HCT116 (cell line): Measurements from ENCODE around the gene CACNA1C. TPM values are rescaled to one million over a fixed set of nuclear protein-coding genes. Genes with fewer than 3 reads are reported as not detected.

Experiments
- ATAC-seq: fragments of 200-7000 bp; cut with Tn5 transposase; 2 replicates; pipeline ENCODE4 v1.9.1; 2020; ENCODE audit warnings: mild to moderate bottlenecking, moderate library complexity
- BruUV-seq: library from RNA; stranded (reverse); fragments of 400-500 nt; replicated peaks from 2 replicates; lab custom pipeline; 2021; lab: Mats Ljungman, UMichigan
- CTCF ChIA-PET: fragments of 300-600 bp; sonication (Branson Sonifier 250); formaldehyde crosslinking; loops from one replicate; lab custom pipeline; 2021; ENCODE audit warnings: antibody characterized with exemption; lab: Charles Lee
- POLR2A ChIA-PET: fragments of 300-600, 350-600 bp; sonication (Branson Sonifier 250); formaldehyde crosslinking; loops from one replicate; lab custom pipeline; 2021; ENCODE audit warnings: antibody characterized with exemption; lab: Charles Lee
- RAD21 ChIA-PET, 2 experiments: fragments of 300-600 bp; sonication (Branson Sonifier 250); formaldehyde crosslinking; loops; one replicate each; lab custom pipeline; 2023; ENCODE audit warnings: low total read pairs in 2 of 2; ENCODE audit not compliant: uncharacterized antibody in 2 of 2, unreplicated experiment in 2 of 2, low non-redundant PET in 1 of 2; lab: Charles Lee
- DNase-seq: peaks from one replicate; pipeline ENCODE4 v3.0.0-alpha.2; 2010; ENCODE audit warnings: low read depth, low spot score
- H2AFZ ChIP-seq: fragments of 200-600 bp; shearing (Covaris generic), sonication (generic); 2 replicates; pipeline ENCODE4 v1.6.1; 2017; ENCODE audit warnings: low read depth, mixed run types, mixed read lengths, antibody characterized with exemption, low read length; ENCODE audit not compliant: poor library complexity, severe bottlenecking
- H3K27ac ChIP-seq: 2 replicates; pipeline ENCODE4 v1.5.1; 2012; ENCODE audit warnings: low read depth, low read length
- H3K27me3 ChIP-seq: fragments of 200-600 bp; sonication (generic); 2 replicates; pipeline ENCODE4 v1.6.1; 2016; ENCODE audit warnings: mixed run types, low read length, mixed read lengths; ENCODE audit not compliant: insufficient read depth
- H3K36me3 ChIP-seq, 2 experiments: fragments of 200-500 bp in 1 of 2; fragments of 200-600 bp in 1 of 2; sonication (Bioruptor generic) in 1 of 2; sonication (generic) in 1 of 2; 2 replicates each; pipeline versions ENCODE4 v1.5.1 to v1.6.1; 2014 to 2016; ENCODE audit warnings: low read length in 2 of 2, inconsistent platforms in 1 of 2, mixed read lengths in 1 of 2, mixed run types in 1 of 2; ENCODE audit not compliant: insufficient read depth in 2 of 2, control insufficient read depth in 1 of 2
- H3K4me1 ChIP-seq, 2 experiments: fragments of 200-600 bp in 1 of 2; sonication (generic) in 1 of 2; 2 replicates each; pipeline versions ENCODE4 v1.5.1 to v1.6.1; 2012 to 2017; ENCODE audit warnings: low read length in 2 of 2, inconsistent platforms in 1 of 2, mild to moderate bottlenecking in 1 of 2, mixed read lengths in 1 of 2, mixed run types in 1 of 2, moderate library complexity in 1 of 2; ENCODE audit not compliant: insufficient read depth in 2 of 2, control insufficient read depth in 1 of 2
- H3K4me2 ChIP-seq: fragments of 200-600 bp; sonication (generic); 2 replicates; pipeline ENCODE4 v1.6.1; 2017; ENCODE audit warnings: mixed run types, low read length, mixed read lengths
- H3K4me3 ChIP-seq, 2 experiments: fragments of 200-600 bp in 1 of 2; sonication (generic) in 1 of 2; replicated peaks in 1 of 2; 2 replicates each; pipeline ENCODE4 v1.5.1; 2011 to 2016; ENCODE audit warnings: low read length in 2 of 2, control low read depth in 1 of 2, low read depth in 1 of 2, mild to moderate bottlenecking in 1 of 2, mixed read lengths in 1 of 2, mixed run types in 1 of 2
- H3K79me2 ChIP-seq: fragments of 200-600 bp; sonication (generic); 2 replicates; pipeline ENCODE4 v1.6.1; 2017; ENCODE audit warnings: mild to moderate bottlenecking, mixed run types, low read length, moderate library complexity, mixed read lengths; ENCODE audit not compliant: insufficient read depth
- H3K9ac ChIP-seq: fragments of 200-600 bp; sonication (generic); 2 replicates; pipeline ENCODE4 v1.6.1; 2016; ENCODE audit warnings: low read length, mixed read lengths
- H3K9me2 ChIP-seq: fragments of 200-600 bp; sonication (generic), shearing (Covaris generic); 2 replicates; pipeline ENCODE4 v1.6.1; 2017; ENCODE audit warnings: mixed run types, mild to moderate bottlenecking, moderate library complexity; ENCODE audit not compliant: insufficient read depth
- H3K9me3 ChIP-seq, 2 experiments: fragments of 200-500 bp in 1 of 2; fragments of 200-600 bp in 1 of 2; sonication (Bioruptor generic) in 1 of 2; sonication (generic) in 1 of 2; 2 replicates each; pipeline ENCODE4 v1.6.1; 2014 to 2017; ENCODE audit warnings: low read length in 2 of 2, mixed read lengths in 2 of 2, inconsistent platforms in 1 of 2, low read depth in 1 of 2, mild to moderate bottlenecking in 1 of 2, mixed run types in 1 of 2, moderate library complexity in 1 of 2; ENCODE audit not compliant: control insufficient read depth in 1 of 2, insufficient read depth in 1 of 2
- H4K20me1 ChIP-seq: fragments of 200-600 bp; sonication (generic), shearing (Covaris generic); 2 replicates; pipeline ENCODE4 v1.6.1; 2017; ENCODE audit warnings: mixed run types, mild to moderate bottlenecking, moderate library complexity; ENCODE audit not compliant: insufficient read depth
- CBX3 ChIP-seq: IDR thresholded peaks from 2 replicates; pipeline ENCODE4 v1.6.1; 2012; ENCODE audit warnings: low read depth
- EZH2 ChIP-seq: fragments of 200-600 bp; sonication (generic); IDR thresholded peaks from 2 replicates; pipeline ENCODE4 v1.6.1; 2017; ENCODE audit warnings: antibody characterized with exemption, mixed run types
- POLR2A ChIP-seq: IDR thresholded peaks from 2 replicates; pipeline ENCODE4 v1.7.0; 2011; ENCODE audit warnings: borderline replicate concordance; ENCODE audit not compliant: insufficient read depth, insufficient read length; ENCODE audit errors: extremely low read depth
- POLR2AphosphoS5 ChIP-seq: IDR thresholded peaks from 2 replicates; pipeline ENCODE4 v1.6.1; 2011; ENCODE audit warnings: mild to moderate bottlenecking, low read depth, low read length, moderate library complexity
- RAD21 ChIP-seq: IDR thresholded peaks from 2 replicates; pipeline ENCODE4 v1.6.1; 2012; ENCODE audit warnings: low read depth, mild to moderate bottlenecking
- SRF ChIP-seq: IDR thresholded peaks from 2 replicates; pipeline ENCODE4 v1.6.1; 2012; ENCODE audit warnings: low read depth
- YY1 ChIP-seq: IDR thresholded peaks from 2 replicates; pipeline ENCODE4 v1.6.1; 2011; ENCODE audit warnings: low read length, low read depth, moderate library complexity, mild to moderate bottlenecking; ENCODE audit not compliant: insufficient replicate concordance; ENCODE audit errors: extremely low read depth
- intact Hi-C: fragments of 100-400 bp; cut with micrococcal nuclease; formaldehyde crosslinking; loops from 2 replicates; pipeline ENCODE4 v1.10.0; 2022
- total RNA-seq: library from RNA; stranded (reverse); gene quantifications from one replicate; pipeline ENCODE4 v1.2.1, GENCODE V29; 2021; ENCODE audit not compliant: unreplicated experiment
- TF ChIP-seq, protein P1 (sequence below): IDR thresholded peaks from 2 replicates; pipeline ENCODE4 v1.6.1; 2012
- TF ChIP-seq, protein P2 (sequence below): IDR thresholded peaks from 2 replicates; pipeline ENCODE4 v1.6.1; 2011; ENCODE audit warnings: mild to moderate bottlenecking, low read length, moderate library complexity; ENCODE audit not compliant: insufficient replicate concordance; ENCODE audit errors: extremely low read depth

Gene CACNA1C
- total RNA-seq, 1 experiment from 2014 or later = 0.05 TPM

- POLR2A ChIA-PET = no interaction called here
- no peak for DNase-seq
- TF ChIP-seq, protein P1, sequence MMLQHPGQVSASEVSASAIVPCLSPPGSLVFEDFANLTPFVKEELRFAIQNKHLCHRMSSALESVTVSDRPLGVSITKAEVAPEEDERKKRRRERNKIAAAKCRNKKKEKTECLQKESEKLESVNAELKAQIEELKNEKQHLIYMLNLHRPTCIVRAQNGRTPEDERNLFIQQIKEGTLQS = no peak
- TF ChIP-seq POLR2AphosphoS5 (no peak), YY1 (no peak), RAD21 (no peak), POLR2A (no peak), SRF (no peak), EZH2 (no peak), CBX3 (no peak)
- TF ChIP-seq, protein P2, sequence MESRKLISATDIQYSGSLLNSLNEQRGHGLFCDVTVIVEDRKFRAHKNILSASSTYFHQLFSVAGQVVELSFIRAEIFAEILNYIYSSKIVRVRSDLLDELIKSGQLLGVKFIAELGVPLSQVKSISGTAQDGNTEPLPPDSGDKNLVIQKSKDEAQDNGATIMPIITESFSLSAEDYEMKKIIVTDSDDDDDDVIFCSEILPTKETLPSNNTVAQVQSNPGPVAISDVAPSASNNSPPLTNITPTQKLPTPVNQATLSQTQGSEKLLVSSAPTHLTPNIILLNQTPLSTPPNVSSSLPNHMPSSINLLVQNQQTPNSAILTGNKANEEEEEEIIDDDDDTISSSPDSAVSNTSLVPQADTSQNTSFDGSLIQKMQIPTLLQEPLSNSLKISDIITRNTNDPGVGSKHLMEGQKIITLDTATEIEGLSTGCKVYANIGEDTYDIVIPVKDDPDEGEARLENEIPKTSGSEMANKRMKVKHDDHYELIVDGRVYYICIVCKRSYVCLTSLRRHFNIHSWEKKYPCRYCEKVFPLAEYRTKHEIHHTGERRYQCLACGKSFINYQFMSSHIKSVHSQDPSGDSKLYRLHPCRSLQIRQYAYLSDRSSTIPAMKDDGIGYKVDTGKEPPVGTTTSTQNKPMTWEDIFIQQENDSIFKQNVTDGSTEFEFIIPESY = no peak
- H3K4me2 ChIP-seq = no peak overlapping the region
- no peaks in the 10 kb centered on the region for H3K9me2 ChIP-seq
- H3K9ac ChIP-seq = no peak overlapping the region
- intact Hi-C loops = no loop called here
- no peak overlapping the region for H3K4me3 ChIP-seq
- ATAC-seq = no peak
- no peak overlapping the region for H3K27ac ChIP-seq
- BruUV-seq = no TSS peak
- CTCF ChIA-PET = no interaction called here
- H3K4me1 ChIP-seq = no peaks in the 10 kb centered on the region
- H3K9me3 ChIP-seq = no peaks in the 10 kb centered on the region
- H3K36me3 ChIP-seq = no peaks in the 10 kb centered on the region
- H3K79me2 ChIP-seq = no peaks in the 10 kb centered on the region
- H2AFZ ChIP-seq = no peak overlapping the region
- RAD21 ChIA-PET = no interaction called here
- H3K27me3 ChIP-seq = no peaks in the 10 kb centered on the region
- no peaks in the 10 kb centered on the region for H4K20me1 ChIP-seq
Measured at GRCh38 chr12:2375871-2376270, 323.1 kb downstream of the CACNA1C start.
